GM12878 (cell line): ENCODE measurements around the gene UQCRQ. TPM values are rescaled to one million over a fixed set of nuclear protein-coding genes. Genes with fewer than 3 reads are reported as not detected.

Experiments used
- EGR1 ChIP-seq, 2 experiments: IDR thresholded peaks; 1 replicate in 1 of 2; 2 replicates in 1 of 2; pipeline ENCODE4 v1.6.1; 2011 to 2012; ENCODE audit warnings: low read depth in 2 of 2, low read length in 2 of 2, borderline replicate concordance in 1 of 2, mild to moderate bottlenecking in 1 of 2, moderate library complexity in 1 of 2
- EZH2 ChIP-seq: IDR thresholded peaks from 2 replicates; pipeline ENCODE4 v1.6.1; 2012; ENCODE audit warnings: low read depth, mild to moderate bottlenecking, control low read depth, inconsistent platforms, low read length, borderline replicate concordance; ENCODE audit not compliant: control insufficient read depth
- HDAC6 ChIP-seq: fragments of 200-600 bp; sonication (generic); IDR thresholded peaks from one replicate; pipeline ENCODE4 v1.8.0; 2017; ENCODE audit warnings: antibody characterized with exemption; ENCODE audit not compliant: unreplicated experiment
- IKZF1 ChIP-seq: fragments of 450-650 bp; conservative IDR thresholded peaks from 2 replicates; pipeline ENCODE4 v1.6.1; 2017; ENCODE audit warnings: antibody characterized with exemption, mild to moderate bottlenecking
- NRF1 ChIP-seq: conservative IDR thresholded peaks from 2 replicates; pipeline ENCODE4 v1.6.1; 2011; ENCODE audit warnings: mild to moderate bottlenecking, low read depth, low read length, improper control_type of control experiment
- RB1 ChIP-seq: fragments of 450-650 bp; formaldehyde crosslinking; IDR thresholded peaks from 2 replicates; pipeline ENCODE4 v1.6.1; 2017; ENCODE audit warnings: mild to moderate bottlenecking, borderline replicate concordance
- RELA ChIP-seq: fragments of 450-650 bp; IDR thresholded peaks from 2 replicates; pipeline ENCODE4 v1.8.0; 2014; ENCODE audit warnings: borderline replicate concordance; ENCODE audit not compliant: partially characterized antibody
- SIX5 ChIP-seq: IDR thresholded peaks from 2 replicates; pipeline ENCODE4 v1.6.1; 2011; ENCODE audit warnings: mild to moderate bottlenecking, low read depth, low read length, moderate library complexity; ENCODE audit not compliant: severe bottlenecking
- SREBF2 ChIP-seq: IDR thresholded peaks from 2 replicates; pipeline ENCODE4 v1.6.1; 2012; ENCODE audit warnings: mild to moderate bottlenecking, low read length
- STAT1 ChIP-seq: fragments of 450-650 bp; conservative IDR thresholded peaks from 2 replicates; pipeline ENCODE4 v1.6.1; 2014; ENCODE audit warnings: antibody characterized with exemption, mild to moderate bottlenecking
- TAF1 ChIP-seq: IDR thresholded peaks from 2 replicates; pipeline ENCODE4 v1.6.1; 2011; ENCODE audit warnings: mild to moderate bottlenecking, low read depth, low read length, borderline replicate concordance
- TARDBP ChIP-seq: IDR thresholded peaks from 2 replicates; pipeline ENCODE4 v1.6.1; 2016; ENCODE audit warnings: borderline replicate concordance
- TCF12 ChIP-seq: IDR thresholded peaks from 2 replicates; pipeline ENCODE4 v1.6.1; 2011; ENCODE audit warnings: low read depth, mild to moderate bottlenecking, low read length
- TCF7 ChIP-seq: IDR thresholded peaks from 2 replicates; pipeline ENCODE4 v1.6.1; 2014; ENCODE audit warnings: antibody characterized with exemption, borderline replicate concordance
- USF1 ChIP-seq: IDR thresholded peaks from 2 replicates; pipeline ENCODE4 v1.6.1; 2011; ENCODE audit warnings: borderline replicate concordance, low read depth, mild to moderate bottlenecking, moderate library complexity, mixed read lengths, low read length; ENCODE audit not compliant: insufficient read depth; ENCODE audit errors: extremely low read length
- ZZZ3 ChIP-seq: IDR thresholded peaks from 2 replicates; pipeline ENCODE4 v1.6.1; 2011; ENCODE audit warnings: low read depth; ENCODE audit not compliant: control insufficient read depth, insufficient read length
- polyA plus RNA-seq, 11 experiments: library from polyadenylated mRNA; depleted of rRNA in 4 of 11; unstranded in 6 of 11; stranded (reverse) in 5 of 11; fragments of >200 nt; fragmentation: Nextera tagmentation in 4 of 11; fragmentation: Illumina TruSeq in 1 of 11; extraction: Ambion mirVana in 4 of 11; extraction: Trizol in 1 of 11; gene quantifications; 1 replicate in 1 of 11; 2 replicates in 10 of 11; pipeline versions ENCODE4 v1.2.1 to v1.2.3, GENCODE V29; 2011 to 2016; ENCODE audit warnings: inconsistent platforms in 2 of 11, missing spikeins in 2 of 11, low read depth in 1 of 11
- total RNA-seq, 4 experiments: library from RNA; depleted of rRNA in 3 of 4; stranded (reverse); fragments of >200 nt in 3 of 4; fragmentation: Illumina TruSeq in 1 of 4; extraction: Trizol in 1 of 4; gene quantifications; 2 replicates each; pipeline versions ENCODE4 v1.2.1 to v1.2.3, GENCODE V29; 2013 to 2021
- TF ChIP-seq, protein P1 (sequence below): fragments of 450-650 bp; IDR thresholded peaks from 2 replicates; pipeline ENCODE4 v1.6.1; 2017; ENCODE audit warnings: mild to moderate bottlenecking, moderate library complexity
- TF ChIP-seq, protein P2 (sequence below): fragments of 450-650 bp; IDR thresholded peaks from 2 replicates; pipeline ENCODE4 v1.6.1; 2017; ENCODE audit warnings: mild to moderate bottlenecking, low read depth, inconsistent platforms; ENCODE audit not compliant: poor library complexity, severe bottlenecking
- TF ChIP-seq, protein P3 (sequence below): fragments of 450-650 bp; formaldehyde crosslinking; IDR thresholded peaks from 2 replicates; pipeline ENCODE4 v1.5.0; 2022; ENCODE audit warnings: mild to moderate bottlenecking, missing genetic modification characterization

Gene UQCRQ
- total and polyA plus RNA-seq, 10 of the 15 experiments (the other 5 are each of a cell fraction or from before 2014, with no cell fraction given): 121 to 1,579 (median 408) TPM

GRCh38 chr5:132830436-132831094 is 35.9 kb upstream of the UQCRQ start, which contains the start of gene SHROOM1 (continued):
- TF ChIP-seq USF1 (no peak), RB1 (peak; percentile 43; the same call in 1 of the 2 replicates), EGR1 (IDR thresholded peaks at IDR 0.05; ENCODE audit: borderline replicate concordance in 1 of 2, low read depth in 2 of 2, low read length in 2 of 2) (peak in 1 of 2 experiments; percentile 94; a peak in 2 of 3 replicates), SREBF2 (no peak), TARDBP (no peak), TCF7 (no peak), TAF1 (peak; percentile 26; the same call in 1 of the 2 replicates), RELA (no peak), SIX5 (no peak), EZH2 (no peak), HDAC6 (peak; percentile 11), STAT1 (no peak), IKZF1 (peak; percentile 89), NRF1 (no peak), ZZZ3 (no peak), TCF12 (0 out of 2 replicates have a peak, but pooled peaks have one; percentile 3)
- TF ChIP-seq, protein P1, sequence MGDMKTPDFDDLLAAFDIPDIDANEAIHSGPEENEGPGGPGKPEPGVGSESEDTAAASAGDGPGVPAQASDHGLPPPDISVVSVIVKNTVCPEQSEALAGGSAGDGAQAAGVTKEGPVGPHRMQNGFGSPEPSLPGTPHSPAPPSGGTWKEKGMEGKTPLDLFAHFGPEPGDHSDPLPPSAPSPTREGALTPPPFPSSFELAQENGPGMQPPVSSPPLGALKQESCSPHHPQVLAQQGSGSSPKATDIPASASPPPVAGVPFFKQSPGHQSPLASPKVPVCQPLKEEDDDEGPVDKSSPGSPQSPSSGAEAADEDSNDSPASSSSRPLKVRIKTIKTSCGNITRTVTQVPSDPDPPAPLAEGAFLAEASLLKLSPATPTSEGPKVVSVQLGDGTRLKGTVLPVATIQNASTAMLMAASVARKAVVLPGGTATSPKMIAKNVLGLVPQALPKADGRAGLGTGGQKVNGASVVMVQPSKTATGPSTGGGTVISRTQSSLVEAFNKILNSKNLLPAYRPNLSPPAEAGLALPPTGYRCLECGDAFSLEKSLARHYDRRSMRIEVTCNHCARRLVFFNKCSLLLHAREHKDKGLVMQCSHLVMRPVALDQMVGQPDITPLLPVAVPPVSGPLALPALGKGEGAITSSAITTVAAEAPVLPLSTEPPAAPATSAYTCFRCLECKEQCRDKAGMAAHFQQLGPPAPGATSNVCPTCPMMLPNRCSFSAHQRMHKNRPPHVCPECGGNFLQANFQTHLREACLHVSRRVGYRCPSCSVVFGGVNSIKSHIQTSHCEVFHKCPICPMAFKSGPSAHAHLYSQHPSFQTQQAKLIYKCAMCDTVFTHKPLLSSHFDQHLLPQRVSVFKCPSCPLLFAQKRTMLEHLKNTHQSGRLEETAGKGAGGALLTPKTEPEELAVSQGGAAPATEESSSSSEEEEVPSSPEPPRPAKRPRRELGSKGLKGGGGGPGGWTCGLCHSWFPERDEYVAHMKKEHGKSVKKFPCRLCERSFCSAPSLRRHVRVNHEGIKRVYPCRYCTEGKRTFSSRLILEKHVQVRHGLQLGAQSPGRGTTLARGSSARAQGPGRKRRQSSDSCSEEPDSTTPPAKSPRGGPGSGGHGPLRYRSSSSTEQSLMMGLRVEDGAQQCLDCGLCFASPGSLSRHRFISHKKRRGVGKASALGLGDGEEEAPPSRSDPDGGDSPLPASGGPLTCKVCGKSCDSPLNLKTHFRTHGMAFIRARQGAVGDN: peak; percentile 18; the same call in 1 of the 2 replicates
- TF ChIP-seq, protein P2, sequence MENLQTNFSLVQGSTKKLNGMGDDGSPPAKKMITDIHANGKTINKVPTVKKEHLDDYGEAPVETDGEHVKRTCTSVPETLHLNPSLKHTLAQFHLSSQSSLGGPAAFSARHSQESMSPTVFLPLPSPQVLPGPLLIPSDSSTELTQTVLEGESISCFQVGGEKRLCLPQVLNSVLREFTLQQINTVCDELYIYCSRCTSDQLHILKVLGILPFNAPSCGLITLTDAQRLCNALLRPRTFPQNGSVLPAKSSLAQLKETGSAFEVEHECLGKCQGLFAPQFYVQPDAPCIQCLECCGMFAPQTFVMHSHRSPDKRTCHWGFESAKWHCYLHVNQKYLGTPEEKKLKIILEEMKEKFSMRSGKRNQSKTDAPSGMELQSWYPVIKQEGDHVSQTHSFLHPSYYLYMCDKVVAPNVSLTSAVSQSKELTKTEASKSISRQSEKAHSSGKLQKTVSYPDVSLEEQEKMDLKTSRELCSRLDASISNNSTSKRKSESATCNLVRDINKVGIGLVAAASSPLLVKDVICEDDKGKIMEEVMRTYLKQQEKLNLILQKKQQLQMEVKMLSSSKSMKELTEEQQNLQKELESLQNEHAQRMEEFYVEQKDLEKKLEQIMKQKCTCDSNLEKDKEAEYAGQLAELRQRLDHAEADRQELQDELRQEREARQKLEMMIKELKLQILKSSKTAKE: no peak
- TF ChIP-seq, protein P3, sequence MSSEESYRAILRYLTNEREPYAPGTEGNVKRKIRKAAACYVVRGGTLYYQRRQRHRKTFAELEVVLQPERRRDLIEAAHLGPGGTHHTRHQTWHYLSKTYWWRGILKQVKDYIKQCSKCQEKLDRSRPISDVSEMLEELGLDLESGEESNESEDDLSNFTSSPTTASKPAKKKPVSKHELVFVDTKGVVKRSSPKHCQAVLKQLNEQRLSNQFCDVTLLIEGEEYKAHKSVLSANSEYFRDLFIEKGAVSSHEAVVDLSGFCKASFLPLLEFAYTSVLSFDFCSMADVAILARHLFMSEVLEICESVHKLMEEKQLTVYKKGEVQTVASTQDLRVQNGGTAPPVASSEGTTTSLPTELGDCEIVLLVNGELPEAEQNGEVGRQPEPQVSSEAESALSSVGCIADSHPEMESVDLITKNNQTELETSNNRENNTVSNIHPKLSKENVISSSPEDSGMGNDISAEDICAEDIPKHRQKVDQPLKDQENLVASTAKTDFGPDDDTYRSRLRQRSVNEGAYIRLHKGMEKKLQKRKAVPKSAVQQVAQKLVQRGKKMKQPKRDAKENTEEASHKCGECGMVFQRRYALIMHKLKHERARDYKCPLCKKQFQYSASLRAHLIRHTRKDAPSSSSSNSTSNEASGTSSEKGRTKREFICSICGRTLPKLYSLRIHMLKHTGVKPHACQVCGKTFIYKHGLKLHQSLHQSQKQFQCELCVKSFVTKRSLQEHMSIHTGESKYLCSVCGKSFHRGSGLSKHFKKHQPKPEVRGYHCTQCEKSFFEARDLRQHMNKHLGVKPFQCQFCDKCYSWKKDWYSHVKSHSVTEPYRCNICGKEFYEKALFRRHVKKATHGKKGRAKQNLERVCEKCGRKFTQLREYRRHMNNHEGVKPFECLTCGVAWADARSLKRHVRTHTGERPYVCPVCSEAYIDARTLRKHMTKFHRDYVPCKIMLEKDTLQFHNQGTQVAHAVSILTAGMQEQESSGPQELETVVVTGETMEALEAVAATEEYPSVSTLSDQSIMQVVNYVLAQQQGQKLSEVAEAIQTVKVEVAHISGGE (CRISPR knock-in tag): no peak
